A172 (cell line): Measurements from ENCODE around the gene CASKIN1. TPM values are rescaled to one million over a fixed set of nuclear protein-coding genes. Genes with fewer than 3 reads are reported as not detected.
"Not testable (repeated sequence)": the region's sequence is repeated elsewhere in the genome, so short reads cannot be mapped to it uniquely, and the experiment has no call there.

Experiments used
- DNase-seq: peaks from one replicate; pipeline ENCODE4 v3.0.0-alpha.2; 2015; ENCODE audit warnings: low spot score
- total RNA-seq: library from RNA; depleted of rRNA; stranded (reverse); fragments of >200 nt; shearing (Covaris generic); gene quantifications from 2 replicates; pipeline ENCODE4 v1.2.3, GENCODE V29; 2014; rRNA removed

CASKIN1 gene
- total RNA-seq, 1 experiment from 2014 or later: 1.5 TPM

GRCh38 chr16:2135071-2135470 lies 61.3 kb downstream of the CASKIN1 start:
- not testable (repeated sequence) for DNase-seq

DNA sequence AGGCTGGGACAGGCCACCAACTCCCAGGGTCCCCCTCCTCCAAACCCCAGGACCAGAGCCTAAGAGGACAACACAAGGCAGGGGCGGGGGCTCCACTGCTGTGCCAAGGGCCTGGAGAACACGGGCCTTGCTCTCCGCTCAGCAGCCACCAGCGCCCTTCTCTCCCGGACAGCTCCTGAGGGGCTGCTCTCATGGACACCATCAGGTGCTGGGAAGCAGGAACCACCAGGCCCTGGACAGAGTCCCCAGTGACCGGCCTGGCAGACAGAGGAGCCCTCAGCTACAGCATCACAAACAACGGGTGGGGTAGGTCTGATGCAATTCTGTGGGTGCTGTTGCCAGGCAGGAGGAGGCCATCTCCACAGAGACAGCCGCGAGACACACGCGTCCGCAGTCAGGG lies 62.6 kb downstream of the CASKIN1 start:
- not testable (repeated sequence) for DNase-seq

DNA sequence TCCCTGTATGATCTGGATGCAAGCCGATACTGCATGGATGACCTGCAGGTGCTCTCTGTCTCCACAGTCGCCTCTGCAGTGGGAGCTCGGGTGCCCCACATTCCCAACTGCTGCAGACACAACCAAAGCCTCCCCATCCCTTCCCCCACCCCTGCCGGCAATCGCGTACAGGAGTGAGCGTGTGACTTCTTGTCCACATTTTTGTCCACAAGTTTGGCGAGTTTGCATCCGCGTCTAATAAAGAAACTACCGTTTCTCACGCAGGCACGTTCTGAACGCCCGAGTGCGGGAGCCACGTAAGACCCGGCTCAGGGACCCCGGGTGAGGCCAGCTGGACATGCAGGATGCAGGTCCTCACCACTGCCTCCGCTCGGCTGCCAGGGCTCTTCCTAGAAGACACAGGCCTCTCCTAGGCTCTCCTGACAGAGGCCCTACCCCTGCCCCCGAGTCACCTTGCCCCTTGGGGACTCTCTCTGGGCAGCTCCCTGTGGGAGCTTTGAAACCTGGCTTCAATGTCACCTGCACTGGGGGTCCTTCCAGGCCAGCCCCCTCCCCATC lies 66.4 kb downstream of the CASKIN1 start:
- DNase-seq: not testable (repeated sequence)

- peak; percentile 76 for DNase-seq
Observed at GRCh38 chr16:2129251-2129650, 67.2 kb downstream of the CASKIN1 start.

DNA sequence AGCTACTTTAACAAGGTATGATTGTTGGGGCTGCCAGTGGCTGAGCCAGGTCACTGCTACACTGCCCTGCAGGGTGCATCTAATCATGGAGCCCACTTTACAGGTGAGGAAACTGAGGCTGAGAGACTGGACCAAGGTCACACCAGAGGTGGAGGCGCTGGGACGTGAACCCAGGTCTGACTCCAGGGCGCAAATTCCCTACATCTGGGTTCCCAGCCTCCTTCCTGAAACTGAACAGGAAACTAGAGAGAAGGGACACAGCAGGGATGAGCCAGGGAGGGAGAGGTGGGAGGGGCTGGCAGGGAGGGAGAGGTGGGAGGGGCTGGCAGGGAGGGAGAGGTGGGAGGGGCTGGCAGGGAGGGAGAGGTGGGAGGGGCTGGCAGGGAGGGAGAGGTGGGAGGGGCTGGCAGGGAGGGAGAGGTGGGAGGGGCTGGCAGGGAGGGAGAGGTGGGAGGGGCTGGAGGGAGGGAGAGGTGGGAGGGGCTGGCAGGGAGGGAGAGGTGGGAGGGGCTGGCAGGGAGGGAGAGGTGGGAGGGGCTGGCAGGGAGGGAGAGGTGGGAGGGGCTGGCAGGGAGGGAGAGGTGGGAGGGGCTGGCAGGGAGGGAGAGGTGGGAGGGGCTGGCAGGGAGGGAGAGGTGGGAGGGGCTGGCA lies 68.7 kb downstream of the CASKIN1 start:
- peak; percentile 55 for DNase-seq

Other genes starting within 250 kb of the CASKIN1 start
- gene RPL3L, start 241.9 kb downstream of the CASKIN1 start, total RNA-seq: 0.67 TPM in 1 of 2 replicates, not detected in the other
- gene NDUFB10, start 237.1 kb downstream of the CASKIN1 start, total RNA-seq: 367 and 415 TPM in 2 replicates
- 1,909 and 2,123 TPM in 2 replicates for gene RPS2, start 231.8 kb downstream of the CASKIN1 start, total RNA-seq
- gene RNF151, start 229.7 kb downstream of the CASKIN1 start, total RNA-seq: 0.17 TPM in 1 of 2 replicates, not detected in the other
- gene TBL3, start 224.6 kb downstream of the CASKIN1 start, total RNA-seq: 73.6 and 82.8 TPM in 2 replicates
- gene NOXO1, start 215.1 kb downstream of the CASKIN1 start, total RNA-seq: 0.19 TPM in 1 of 2 replicates, not detected in the other
- gene GFER, start 212.4 kb downstream of the CASKIN1 start, total RNA-seq: 24.1 and 36.1 TPM in 2 replicates
- gene SYNGR3, start 206.6 kb downstream of the CASKIN1 start, total RNA-seq: 21.8 and 29.3 TPM in 2 replicates
- 23.5 and 26.9 TPM in 2 replicates for gene ZNF598, start 186.8 kb downstream of the CASKIN1 start, total RNA-seq
- gene NPW, start 176.8 kb downstream of the CASKIN1 start, total RNA-seq: 0.14 TPM in 1 of 2 replicates, not detected in the other
- 124 and 154 TPM in 2 replicates for gene NHERF2, start 169.7 kb downstream of the CASKIN1 start, total RNA-seq
- gene NTHL1, start 148.8 kb downstream of the CASKIN1 start, total RNA-seq: 67.8 and 77.4 TPM in 2 replicates
- 46.3 and 47.7 TPM in 2 replicates for gene TSC2, start 148.6 kb downstream of the CASKIN1 start, total RNA-seq
- 46.4 and 71.1 TPM in 2 replicates for gene PKD1, start 60.7 kb downstream of the CASKIN1 start, total RNA-seq
- gene RAB26, start 48.0 kb downstream of the CASKIN1 start, total RNA-seq: not detected in 2 replicates
- gene TRAF7, start 40.8 kb downstream of the CASKIN1 start, total RNA-seq: 97.7 and 107 TPM in 2 replicates
- 43.2 and 64.5 TPM in 2 replicates for gene MLST8, start 8.8 kb upstream of the CASKIN1 start, total RNA-seq
- 7.0 and 7.5 TPM in 2 replicates for gene BRICD5, start 14.3 kb upstream of the CASKIN1 start, total RNA-seq
- 35.4 and 43.4 TPM in 2 replicates for gene PGP, start 18.2 kb upstream of the CASKIN1 start, total RNA-seq
- 27.0 and 29.9 TPM in 2 replicates for gene E4F1, start 27.0 kb upstream of the CASKIN1 start, total RNA-seq
- gene DNASE1L2, start 39.8 kb upstream of the CASKIN1 start, total RNA-seq: 2.5 and 3.8 TPM in 2 replicates
- gene ECI1, start 55.0 kb upstream of the CASKIN1 start, total RNA-seq: 50.6 and 73.8 TPM in 2 replicates
- gene RNPS1, start 71.5 kb upstream of the CASKIN1 start, total RNA-seq: 226 and 239 TPM in 2 replicates
- 17.3 and 19.5 TPM in 2 replicates for gene ABCA3, start 144.1 kb upstream of the CASKIN1 start, total RNA-seq
- gene CCNF, start 232.8 kb upstream of the CASKIN1 start, total RNA-seq: 52.0 and 54.5 TPM in 2 replicates